ENCODE measurements around the gene COX5B. TPM values are rescaled to one million over a fixed set of nuclear protein-coding genes. Genes with fewer than 3 reads are reported as not detected.

COX5B gene
- total RNA-seq, 4 donors from 2014 or later: 206 to 427 (median 359) TPM

- no peak overlapping the region for H3K4me3 ChIP-seq (ENCODE audit: low read depth, poor library complexity, severe bottlenecking)
- TF ChIP-seq POLR2A (IDR thresholded peaks at IDR 0.05) (no peak), CTCF (IDR thresholded peaks at IDR 0.05) (no peak)
- DNase-seq (ENCODE audit: low spot score in 2 of 2): no peak
- intact Hi-C loops (cut with DNase I; ENCODE audit: low total_unique reads): no loop called here
- 72 to 84% methylated on average over 13 to 18 of the region's 18 CpGs for WGBS, 2 donors
Observed at GRCh38 chr2:97660775-97661389, 15.0 kb downstream of the COX5B start.

- TF ChIP-seq POLR2A (IDR thresholded peaks at IDR 0.05) (no peak), CTCF (IDR thresholded peaks at IDR 0.05) (no peak)
- WGBS, 2 donors: 84 to 86% methylated on average over 6 of the region's 6 CpGs
- intact Hi-C loops (cut with DNase I; ENCODE audit: low total_unique reads): no loop called here
- no peak for DNase-seq (ENCODE audit: low spot score in 2 of 2)
- H3K4me3 ChIP-seq (ENCODE audit: low read depth, poor library complexity, severe bottlenecking): no peak overlapping the region
Observed at GRCh38 chr2:97661927-97662326, 16.1 kb downstream of the COX5B start.

GRCh38 chr2:97662386-97662894 lies 16.6 kb downstream of the COX5B start:
- no peak overlapping the region for H3K4me3 ChIP-seq (ENCODE audit: low read depth, poor library complexity, severe bottlenecking)
- TF ChIP-seq CTCF (IDR thresholded peaks at IDR 0.05) (no peak), POLR2A (IDR thresholded peaks at IDR 0.05) (no peak)
- DNase-seq (ENCODE audit: low spot score in 2 of 2): no peak
- intact Hi-C loops (cut with DNase I; ENCODE audit: low total_unique reads): no loop called here
- WGBS, 2 donors: 38 to 44% methylated on average over 12 of the region's 12 CpGs

GRCh38 chr2:97662895-97663625 lies 17.2 kb downstream of the COX5B start:
- DNase-seq (ENCODE audit: low spot score in 2 of 2): peak; percentile 62 to 94
- 0 to 4% methylated on average over 13 to 24 of the region's 24 CpGs for WGBS, 2 donors
- peak overlapping the region; percentile 60 for H3K4me3 ChIP-seq (ENCODE audit: low read depth, poor library complexity, severe bottlenecking)
- TF ChIP-seq CTCF (IDR thresholded peaks at IDR 0.05) (no peak), POLR2A (IDR thresholded peaks at IDR 0.05) (no peak)
- intact Hi-C loops (cut with DNase I; ENCODE audit: low total_unique reads): no loop called here

GRCh38 chr2:97663626-97663961 lies 17.7 kb downstream of the COX5B start:
- H3K4me3 ChIP-seq (ENCODE audit: low read depth, poor library complexity, severe bottlenecking): peak overlapping the region; percentile 60
- 0 to 1% methylated on average over 6 to 23 of the region's 46 CpGs for WGBS, 2 donors
- no peak for DNase-seq (ENCODE audit: low spot score in 2 of 2)
- TF ChIP-seq CTCF (IDR thresholded peaks at IDR 0.05) (no peak), POLR2A (IDR thresholded peaks at IDR 0.05) (no peak)
- intact Hi-C loops (cut with DNase I; ENCODE audit: low total_unique reads): no loop called here

All from lower leg skin (tissue), 4 donors.